ENCODE results near the gene PPIF.

GRCh38 chr10:79320820-79321493, 26.3 kb upstream of the PPIF start:
- TF ChIP-seq CTCF (IDR thresholded peaks at IDR 0.05) (no peak), POLR2A (IDR thresholded peaks at IDR 0.05) (no peak)
